HCT116 (cell line): Measurements from ENCODE around the gene LYSMD1. TPM values are rescaled to one million over a fixed set of nuclear protein-coding genes. Genes with fewer than 3 reads are reported as not detected.

Source experiments
- ATAC-seq: fragments of 200-7000 bp; cut with Tn5 transposase; 2 replicates; pipeline ENCODE4 v1.9.1; 2020; ENCODE audit warnings: mild to moderate bottlenecking, moderate library complexity
- BruUV-seq: library from RNA; stranded (reverse); fragments of 400-500 nt; replicated peaks from 2 replicates; lab custom pipeline; 2021; lab: Mats Ljungman, UMichigan
- CTCF ChIA-PET: fragments of 300-600 bp; sonication (Branson Sonifier 250); formaldehyde crosslinking; loops from one replicate; lab custom pipeline; 2021; ENCODE audit warnings: antibody characterized with exemption; lab: Charles Lee
- POLR2A ChIA-PET: fragments of 300-600, 350-600 bp; sonication (Branson Sonifier 250); formaldehyde crosslinking; loops from one replicate; lab custom pipeline; 2021; ENCODE audit warnings: antibody characterized with exemption; lab: Charles Lee
- RAD21 ChIA-PET, 2 experiments: fragments of 300-600 bp; sonication (Branson Sonifier 250); formaldehyde crosslinking; loops; one replicate each; lab custom pipeline; 2023; ENCODE audit warnings: low total read pairs in 2 of 2; ENCODE audit not compliant: uncharacterized antibody in 2 of 2, unreplicated experiment in 2 of 2, low non-redundant PET in 1 of 2; lab: Charles Lee
- DNase-seq: peaks from one replicate; pipeline ENCODE4 v3.0.0-alpha.2; 2010; ENCODE audit warnings: low read depth, low spot score
- H2AFZ ChIP-seq: fragments of 200-600 bp; shearing (Covaris generic), sonication (generic); 2 replicates; pipeline ENCODE4 v1.6.1; 2017; ENCODE audit warnings: low read depth, mixed run types, mixed read lengths, antibody characterized with exemption, low read length; ENCODE audit not compliant: poor library complexity, severe bottlenecking
- H3K27ac ChIP-seq: 2 replicates; pipeline ENCODE4 v1.5.1; 2012; ENCODE audit warnings: low read depth, low read length
- H3K27me3 ChIP-seq: fragments of 200-600 bp; sonication (generic); 2 replicates; pipeline ENCODE4 v1.6.1; 2016; ENCODE audit warnings: mixed run types, low read length, mixed read lengths; ENCODE audit not compliant: insufficient read depth
- H3K36me3 ChIP-seq, 2 experiments: fragments of 200-500 bp in 1 of 2; fragments of 200-600 bp in 1 of 2; sonication (Bioruptor generic) in 1 of 2; sonication (generic) in 1 of 2; 2 replicates each; pipeline versions ENCODE4 v1.5.1 to v1.6.1; 2014 to 2016; ENCODE audit warnings: low read length in 2 of 2, inconsistent platforms in 1 of 2, mixed read lengths in 1 of 2, mixed run types in 1 of 2; ENCODE audit not compliant: insufficient read depth in 2 of 2, control insufficient read depth in 1 of 2
- H3K4me1 ChIP-seq, 2 experiments: fragments of 200-600 bp in 1 of 2; sonication (generic) in 1 of 2; 2 replicates each; pipeline versions ENCODE4 v1.5.1 to v1.6.1; 2012 to 2017; ENCODE audit warnings: low read length in 2 of 2, inconsistent platforms in 1 of 2, mild to moderate bottlenecking in 1 of 2, mixed read lengths in 1 of 2, mixed run types in 1 of 2, moderate library complexity in 1 of 2; ENCODE audit not compliant: insufficient read depth in 2 of 2, control insufficient read depth in 1 of 2
- H3K4me2 ChIP-seq: fragments of 200-600 bp; sonication (generic); 2 replicates; pipeline ENCODE4 v1.6.1; 2017; ENCODE audit warnings: mixed run types, low read length, mixed read lengths
- H3K4me3 ChIP-seq, 2 experiments: fragments of 200-600 bp in 1 of 2; sonication (generic) in 1 of 2; replicated peaks in 1 of 2; 2 replicates each; pipeline ENCODE4 v1.5.1; 2011 to 2016; ENCODE audit warnings: low read length in 2 of 2, control low read depth in 1 of 2, low read depth in 1 of 2, mild to moderate bottlenecking in 1 of 2, mixed read lengths in 1 of 2, mixed run types in 1 of 2
- H3K79me2 ChIP-seq: fragments of 200-600 bp; sonication (generic); 2 replicates; pipeline ENCODE4 v1.6.1; 2017; ENCODE audit warnings: mild to moderate bottlenecking, mixed run types, low read length, moderate library complexity, mixed read lengths; ENCODE audit not compliant: insufficient read depth
- H3K9ac ChIP-seq: fragments of 200-600 bp; sonication (generic); 2 replicates; pipeline ENCODE4 v1.6.1; 2016; ENCODE audit warnings: low read length, mixed read lengths
- H3K9me2 ChIP-seq: fragments of 200-600 bp; sonication (generic), shearing (Covaris generic); 2 replicates; pipeline ENCODE4 v1.6.1; 2017; ENCODE audit warnings: mixed run types, mild to moderate bottlenecking, moderate library complexity; ENCODE audit not compliant: insufficient read depth
- H3K9me3 ChIP-seq, 2 experiments: fragments of 200-500 bp in 1 of 2; fragments of 200-600 bp in 1 of 2; sonication (Bioruptor generic) in 1 of 2; sonication (generic) in 1 of 2; 2 replicates each; pipeline ENCODE4 v1.6.1; 2014 to 2017; ENCODE audit warnings: low read length in 2 of 2, mixed read lengths in 2 of 2, inconsistent platforms in 1 of 2, low read depth in 1 of 2, mild to moderate bottlenecking in 1 of 2, mixed run types in 1 of 2, moderate library complexity in 1 of 2; ENCODE audit not compliant: control insufficient read depth in 1 of 2, insufficient read depth in 1 of 2
- H4K20me1 ChIP-seq: fragments of 200-600 bp; sonication (generic), shearing (Covaris generic); 2 replicates; pipeline ENCODE4 v1.6.1; 2017; ENCODE audit warnings: mixed run types, mild to moderate bottlenecking, moderate library complexity; ENCODE audit not compliant: insufficient read depth
- CBX3 ChIP-seq: IDR thresholded peaks from 2 replicates; pipeline ENCODE4 v1.6.1; 2012; ENCODE audit warnings: low read depth
- CEBPB ChIP-seq: IDR thresholded peaks from 2 replicates; pipeline ENCODE4 v1.6.1; 2012; ENCODE audit warnings: low read depth
- EGR1 ChIP-seq: IDR thresholded peaks from 2 replicates; pipeline ENCODE4 v1.6.1; 2012; ENCODE audit warnings: low read depth
- ELF1 ChIP-seq: IDR thresholded peaks from 2 replicates; pipeline ENCODE4 v1.6.1; 2012; ENCODE audit warnings: low read depth, borderline replicate concordance
- EZH2 ChIP-seq: fragments of 200-600 bp; sonication (generic); IDR thresholded peaks from 2 replicates; pipeline ENCODE4 v1.6.1; 2017; ENCODE audit warnings: antibody characterized with exemption, mixed run types
- EZH2phosphoT487 ChIP-seq: fragments of 200-600 bp; IDR thresholded peaks from 2 replicates; pipeline ENCODE4 v1.6.1; 2018; ENCODE audit warnings: antibody characterized with exemption, borderline replicate concordance
- FOSL1 ChIP-seq: IDR thresholded peaks from 2 replicates; pipeline ENCODE4 v1.6.1; 2012; ENCODE audit warnings: low read depth
- JUND ChIP-seq: IDR thresholded peaks from 2 replicates; pipeline ENCODE4 v1.6.1; 2012
- POLR2AphosphoS5 ChIP-seq: IDR thresholded peaks from 2 replicates; pipeline ENCODE4 v1.6.1; 2011; ENCODE audit warnings: mild to moderate bottlenecking, low read depth, low read length, moderate library complexity
- RAD21 ChIP-seq: IDR thresholded peaks from 2 replicates; pipeline ENCODE4 v1.6.1; 2012; ENCODE audit warnings: low read depth, mild to moderate bottlenecking
- SIN3A ChIP-seq: IDR thresholded peaks from 2 replicates; pipeline ENCODE4 v1.6.1; 2012; ENCODE audit warnings: low read depth
- SRF ChIP-seq: IDR thresholded peaks from 2 replicates; pipeline ENCODE4 v1.6.1; 2012; ENCODE audit warnings: low read depth
- TCF7L2 ChIP-seq: IDR thresholded peaks from 2 replicates; pipeline ENCODE4 v1.7.0; 2011; ENCODE audit warnings: borderline replicate concordance, inconsistent platforms; ENCODE audit not compliant: insufficient read depth, insufficient read length; ENCODE audit errors: extremely low read depth
- ZFX ChIP-seq: fragments of 450-650 bp; IDR thresholded peaks from 2 replicates; pipeline ENCODE4 v1.6.1; 2017
- intact Hi-C: fragments of 100-400 bp; cut with micrococcal nuclease; formaldehyde crosslinking; loops from 2 replicates; pipeline ENCODE4 v1.10.0; 2022
- total RNA-seq: library from RNA; stranded (reverse); gene quantifications from one replicate; pipeline ENCODE4 v1.2.1, GENCODE V29; 2021; ENCODE audit not compliant: unreplicated experiment
- TF ChIP-seq, protein P1 (sequence below): IDR thresholded peaks from 2 replicates; pipeline ENCODE4 v1.6.1; 2012
- TF ChIP-seq, protein P2 (sequence below): IDR thresholded peaks from 2 replicates; pipeline ENCODE4 v1.6.1; 2011; ENCODE audit warnings: mild to moderate bottlenecking, low read length, moderate library complexity; ENCODE audit not compliant: insufficient replicate concordance; ENCODE audit errors: extremely low read depth
- TF ChIP-seq, protein P3 (sequence below), 3 experiments: fragments of 200-600 bp in 1 of 3; sonication (generic) in 1 of 3; IDR thresholded peaks in 2 of 3; conservative IDR thresholded peaks in 1 of 3; 2 replicates each; pipeline ENCODE4 v1.5.1; 2012 to 2017; ENCODE audit warnings: low read depth in 2 of 3, low read length in 2 of 3, antibody characterized with exemption in 1 of 3, borderline replicate concordance in 1 of 3, control low read depth in 1 of 3, mild to moderate bottlenecking in 1 of 3, mixed read lengths in 1 of 3, mixed run types in 1 of 3, moderate library complexity in 1 of 3; ENCODE audit not compliant: insufficient read depth in 1 of 3
- TF ChIP-seq, protein P4 (sequence below): IDR thresholded peaks from 2 replicates; pipeline ENCODE4 v1.6.1; 2012; ENCODE audit warnings: low read depth

The LYSMD1 gene
- total RNA-seq, 1 experiment from 2014 or later: 5.0 TPM

DNA sequence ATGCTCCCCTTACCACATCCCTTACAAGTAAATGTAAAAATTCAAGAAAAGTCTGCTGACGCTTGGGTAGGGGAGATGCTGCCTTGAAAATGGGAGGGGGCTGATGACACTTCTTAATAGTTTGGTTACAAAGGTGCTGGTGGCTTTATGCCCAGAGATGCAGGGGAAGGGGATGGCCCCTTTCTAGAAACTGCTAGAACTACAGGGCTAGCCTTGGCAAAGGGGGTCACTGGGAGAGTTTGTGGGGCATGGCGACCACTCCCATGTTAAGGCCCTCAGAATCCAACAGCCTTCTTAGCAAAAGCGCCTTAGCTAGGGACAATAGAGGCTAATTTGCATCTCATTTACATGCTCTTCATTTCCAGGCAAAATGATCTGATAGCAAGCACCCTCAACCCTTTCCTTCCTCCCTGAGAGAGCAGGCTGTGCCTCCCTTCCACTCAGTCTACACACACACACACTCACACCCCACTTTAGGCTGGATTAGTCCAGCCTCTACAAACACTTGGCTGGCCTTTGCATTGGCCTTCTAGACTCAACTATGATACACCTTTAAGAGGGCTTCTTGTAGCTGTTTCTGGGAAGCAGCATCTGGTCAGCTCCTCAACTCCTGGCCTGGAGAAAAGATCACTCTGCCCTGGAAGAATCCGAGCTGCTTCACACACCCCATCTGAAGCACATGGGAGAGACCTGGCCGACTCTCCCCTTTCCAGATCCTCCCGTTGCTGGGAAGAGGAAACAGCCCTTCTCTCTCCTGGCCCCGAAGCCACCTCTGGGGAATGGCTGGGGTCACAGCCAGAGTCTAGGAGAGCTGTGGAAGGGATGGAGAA, 21.0 kb downstream of the LYSMD1 start:
- no peaks in the 10 kb centered on the region for H3K36me3 ChIP-seq
- peaks cover 8 to 17% of the 10 kb centered on the region in 2 experiments; a peak in 3 of 4 replicates for H3K4me1 ChIP-seq
- intact Hi-C loops: no loop called here
- ChIA-PET RAD21 (no interaction called here), CTCF (interaction anchor here (1.7 kb wide), 1 partner anchor 45 kb away, joined by 7 read pairs; no protein-coding TSS in a partner anchor), POLR2A (no interaction called here)
- no peaks in the 10 kb centered on the region for H3K27me3 ChIP-seq
- H3K9me3 ChIP-seq: no peaks in the 10 kb centered on the region
- H3K27ac ChIP-seq: no peak overlapping the region
- H3K4me3 ChIP-seq: no peak overlapping the region
- no TSS peak for BruUV-seq
- no peak for TF ChIP-seq RAD21
- TF ChIP-seq, protein P1, sequence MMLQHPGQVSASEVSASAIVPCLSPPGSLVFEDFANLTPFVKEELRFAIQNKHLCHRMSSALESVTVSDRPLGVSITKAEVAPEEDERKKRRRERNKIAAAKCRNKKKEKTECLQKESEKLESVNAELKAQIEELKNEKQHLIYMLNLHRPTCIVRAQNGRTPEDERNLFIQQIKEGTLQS: no peak
- no peak for TF ChIP-seq FOSL1
- TF ChIP-seq, protein P2, sequence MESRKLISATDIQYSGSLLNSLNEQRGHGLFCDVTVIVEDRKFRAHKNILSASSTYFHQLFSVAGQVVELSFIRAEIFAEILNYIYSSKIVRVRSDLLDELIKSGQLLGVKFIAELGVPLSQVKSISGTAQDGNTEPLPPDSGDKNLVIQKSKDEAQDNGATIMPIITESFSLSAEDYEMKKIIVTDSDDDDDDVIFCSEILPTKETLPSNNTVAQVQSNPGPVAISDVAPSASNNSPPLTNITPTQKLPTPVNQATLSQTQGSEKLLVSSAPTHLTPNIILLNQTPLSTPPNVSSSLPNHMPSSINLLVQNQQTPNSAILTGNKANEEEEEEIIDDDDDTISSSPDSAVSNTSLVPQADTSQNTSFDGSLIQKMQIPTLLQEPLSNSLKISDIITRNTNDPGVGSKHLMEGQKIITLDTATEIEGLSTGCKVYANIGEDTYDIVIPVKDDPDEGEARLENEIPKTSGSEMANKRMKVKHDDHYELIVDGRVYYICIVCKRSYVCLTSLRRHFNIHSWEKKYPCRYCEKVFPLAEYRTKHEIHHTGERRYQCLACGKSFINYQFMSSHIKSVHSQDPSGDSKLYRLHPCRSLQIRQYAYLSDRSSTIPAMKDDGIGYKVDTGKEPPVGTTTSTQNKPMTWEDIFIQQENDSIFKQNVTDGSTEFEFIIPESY: no peak
- no peak for TF ChIP-seq EZH2phosphoT487
- TF ChIP-seq SRF: no peak
- TF ChIP-seq, protein P3, sequence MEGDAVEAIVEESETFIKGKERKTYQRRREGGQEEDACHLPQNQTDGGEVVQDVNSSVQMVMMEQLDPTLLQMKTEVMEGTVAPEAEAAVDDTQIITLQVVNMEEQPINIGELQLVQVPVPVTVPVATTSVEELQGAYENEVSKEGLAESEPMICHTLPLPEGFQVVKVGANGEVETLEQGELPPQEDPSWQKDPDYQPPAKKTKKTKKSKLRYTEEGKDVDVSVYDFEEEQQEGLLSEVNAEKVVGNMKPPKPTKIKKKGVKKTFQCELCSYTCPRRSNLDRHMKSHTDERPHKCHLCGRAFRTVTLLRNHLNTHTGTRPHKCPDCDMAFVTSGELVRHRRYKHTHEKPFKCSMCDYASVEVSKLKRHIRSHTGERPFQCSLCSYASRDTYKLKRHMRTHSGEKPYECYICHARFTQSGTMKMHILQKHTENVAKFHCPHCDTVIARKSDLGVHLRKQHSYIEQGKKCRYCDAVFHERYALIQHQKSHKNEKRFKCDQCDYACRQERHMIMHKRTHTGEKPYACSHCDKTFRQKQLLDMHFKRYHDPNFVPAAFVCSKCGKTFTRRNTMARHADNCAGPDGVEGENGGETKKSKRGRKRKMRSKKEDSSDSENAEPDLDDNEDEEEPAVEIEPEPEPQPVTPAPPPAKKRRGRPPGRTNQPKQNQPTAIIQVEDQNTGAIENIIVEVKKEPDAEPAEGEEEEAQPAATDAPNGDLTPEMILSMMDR (IDR thresholded peaks at IDR 0.05 in 2 of 3, conservative IDR thresholded peaks at IDR 0.05 in 1 of 3; ENCODE audit: borderline replicate concordance in 1 of 3, insufficient read depth in 1 of 3, low read depth in 2 of 3, low read length in 2 of 3): no peak
- TF ChIP-seq POLR2AphosphoS5: no peak
- TF ChIP-seq SIN3A: no peak
- no peak for TF ChIP-seq EZH2
- TF ChIP-seq ZFX: no peak
- no peak for TF ChIP-seq ELF1
- no peak for TF ChIP-seq JUND
- TF ChIP-seq, protein P4, sequence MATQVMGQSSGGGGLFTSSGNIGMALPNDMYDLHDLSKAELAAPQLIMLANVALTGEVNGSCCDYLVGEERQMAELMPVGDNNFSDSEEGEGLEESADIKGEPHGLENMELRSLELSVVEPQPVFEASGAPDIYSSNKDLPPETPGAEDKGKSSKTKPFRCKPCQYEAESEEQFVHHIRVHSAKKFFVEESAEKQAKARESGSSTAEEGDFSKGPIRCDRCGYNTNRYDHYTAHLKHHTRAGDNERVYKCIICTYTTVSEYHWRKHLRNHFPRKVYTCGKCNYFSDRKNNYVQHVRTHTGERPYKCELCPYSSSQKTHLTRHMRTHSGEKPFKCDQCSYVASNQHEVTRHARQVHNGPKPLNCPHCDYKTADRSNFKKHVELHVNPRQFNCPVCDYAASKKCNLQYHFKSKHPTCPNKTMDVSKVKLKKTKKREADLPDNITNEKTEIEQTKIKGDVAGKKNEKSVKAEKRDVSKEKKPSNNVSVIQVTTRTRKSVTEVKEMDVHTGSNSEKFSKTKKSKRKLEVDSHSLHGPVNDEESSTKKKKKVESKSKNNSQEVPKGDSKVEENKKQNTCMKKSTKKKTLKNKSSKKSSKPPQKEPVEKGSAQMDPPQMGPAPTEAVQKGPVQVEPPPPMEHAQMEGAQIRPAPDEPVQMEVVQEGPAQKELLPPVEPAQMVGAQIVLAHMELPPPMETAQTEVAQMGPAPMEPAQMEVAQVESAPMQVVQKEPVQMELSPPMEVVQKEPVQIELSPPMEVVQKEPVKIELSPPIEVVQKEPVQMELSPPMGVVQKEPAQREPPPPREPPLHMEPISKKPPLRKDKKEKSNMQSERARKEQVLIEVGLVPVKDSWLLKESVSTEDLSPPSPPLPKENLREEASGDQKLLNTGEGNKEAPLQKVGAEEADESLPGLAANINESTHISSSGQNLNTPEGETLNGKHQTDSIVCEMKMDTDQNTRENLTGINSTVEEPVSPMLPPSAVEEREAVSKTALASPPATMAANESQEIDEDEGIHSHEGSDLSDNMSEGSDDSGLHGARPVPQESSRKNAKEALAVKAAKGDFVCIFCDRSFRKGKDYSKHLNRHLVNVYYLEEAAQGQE: no peak
- no peak for TF ChIP-seq TCF7L2
- TF ChIP-seq EGR1: no peak
- TF ChIP-seq CEBPB: no peak
- TF ChIP-seq CBX3: no peak
- H4K20me1 ChIP-seq: no peaks in the 10 kb centered on the region
- H3K9ac ChIP-seq: no peak overlapping the region
- DNase-seq: no peak
- H3K9me2 ChIP-seq: no peaks in the 10 kb centered on the region
- ATAC-seq: no peak
- no peak overlapping the region for H3K4me2 ChIP-seq
- no peaks in the 10 kb centered on the region for H3K79me2 ChIP-seq
- H2AFZ ChIP-seq: no peak overlapping the region
